ENCODE data around the gene LAP3.

- TF ChIP-seq POLR2AphosphoS5 (IDR thresholded peaks at IDR 0.05; ENCODE audit: borderline replicate concordance, low read depth, low read length) (no peak), EZH2 (IDR thresholded peaks at IDR 0.05) (no peak), FOXP2 (optimal IDR thresholded peaks at IDR 0.05; ENCODE audit: control extremely low read depth, extremely low read length, insufficient read depth) (no peak)
Observed at GRCh38 chr4:17560065-17560673, 16.8 kb upstream of the LAP3 start.

Data from SK-N-MC (cell line).